Lung microvascular endothelial cell (primary cell): Measurements from ENCODE around the gene SLC13A3. TPM values are rescaled to one million over a fixed set of nuclear protein-coding genes. Genes with fewer than 3 reads are reported as not detected.

Experiments
- DNase-seq, 2 donors: peaks; one replicate each; pipeline versions ENCODE4 v3.0.0 to v3.0.0-alpha.2; 2010; ENCODE audit warnings: low read depth in 2 of 2
- total RNA-seq: library from RNA; depleted of rRNA; stranded (reverse); fragments of >200 nt; gene quantifications from 2 replicates; pipeline ENCODE4 v1.2.1, GENCODE V29; 2014

The SLC13A3 gene
- total RNA-seq, 1 donor from 2014 or later = not detected

- no peak for DNase-seq
Observed at GRCh38 chr20:46578745-46579144, 72.5 kb downstream of the SLC13A3 start.

GRCh38 chr20:46576774-46577395 lies 74.4 kb downstream of the SLC13A3 start:
- DNase-seq = no peak

GRCh38 chr20:46575937-46576461 lies 75.3 kb downstream of the SLC13A3 start:
- no peak for DNase-seq

GRCh38 chr20:46575394-46575793 lies 75.9 kb downstream of the SLC13A3 start:
- DNase-seq = no peak

GRCh38 chr20:46573788-46574584 lies 77.3 kb downstream of the SLC13A3 start:
- peak in 1 of 2 donors; percentile 19 for DNase-seq

- DNase-seq = peak; percentile 27 to 75
Observed at GRCh38 chr20:46573234-46573633, 78.0 kb downstream of the SLC13A3 start.

GRCh38 chr20:46572790-46573189 lies 78.5 kb downstream of the SLC13A3 start:
- no peak for DNase-seq

- peak in 1 of 2 donors; percentile 59 for DNase-seq
Observed at GRCh38 chr20:46572153-46572552, 79.1 kb downstream of the SLC13A3 start.

- no peak for DNase-seq
Observed at GRCh38 chr20:46571418-46571817, 79.8 kb downstream of the SLC13A3 start.

GRCh38 chr20:46570956-46571355 lies 80.3 kb downstream of the SLC13A3 start:
- no peak for DNase-seq

GRCh38 chr20:46569961-46570360 lies 81.3 kb downstream of the SLC13A3 start:
- no peak for DNase-seq

GRCh38 chr20:46568570-46569129 lies 82.6 kb downstream of the SLC13A3 start:
- DNase-seq = peak; percentile 75 to 96

- DNase-seq = no peak
Observed at GRCh38 chr20:46566125-46566524, 85.1 kb downstream of the SLC13A3 start.

- DNase-seq = no peak
Observed at GRCh38 chr20:46564241-46564957, 86.9 kb downstream of the SLC13A3 start.

GRCh38 chr20:46563860-46564221 lies 87.4 kb downstream of the SLC13A3 start:
- DNase-seq = no peak

GRCh38 chr20:46563170-46563859 lies 87.9 kb downstream of the SLC13A3 start:
- no peak for DNase-seq

- DNase-seq = peak; percentile 75 to 80
Observed at GRCh38 chr20:46562373-46563169, 88.7 kb downstream of the SLC13A3 start.

- DNase-seq = no peak
Observed at GRCh38 chr20:46562009-46562372, 89.3 kb downstream of the SLC13A3 start.

- DNase-seq = peak in 1 of 2 donors; percentile 53
Observed at GRCh38 chr20:46559685-46560440, 91.4 kb downstream of the SLC13A3 start.

GRCh38 chr20:46559001-46559400 lies 92.3 kb downstream of the SLC13A3 start:
- DNase-seq = no peak
